Spleen (tissue), 11 donors: ENCODE data around the gene PCDHGA2. TPM values are rescaled to one million over a fixed set of nuclear protein-coding genes. Genes with fewer than 3 reads are reported as not detected.

Source experiments
- DNase-seq: peaks from one replicate; pipeline ENCODE4 v3.0.0-alpha.2; 2020
- H3K27ac ChIP-seq, 8 donors: fragments of 200-600 bp; sonication (generic) in 7 of 8; 1 replicate in 4 of 8; 2 replicates in 4 of 8; pipeline versions ENCODE4 v1.5.0 to v1.8.0; 2016 to 2021; ENCODE audit warnings: inconsistent platforms in 4 of 8, mild to moderate bottlenecking in 4 of 8, moderate library complexity in 1 of 8
- H3K27me3 ChIP-seq, 7 donors: fragments of 200-600 bp; sonication (generic) in 6 of 7; replicated peaks in 1 of 7; 1 replicate in 4 of 7; 2 replicates in 3 of 7; pipeline versions ENCODE4 v1.5.0 to v1.8.0; 2016 to 2021; ENCODE audit warnings: inconsistent platforms in 3 of 7, mild to moderate bottlenecking in 1 of 7
- H3K36me3 ChIP-seq, 6 donors: fragments of 200-600 bp; sonication (generic) in 5 of 6; 1 replicate in 4 of 6; 2 replicates in 2 of 6; pipeline versions ENCODE4 v1.5.0 to v1.8.0; 2016 to 2021; ENCODE audit warnings: inconsistent platforms in 2 of 6
- H3K4me1 ChIP-seq, 6 donors: fragments of 200-600 bp; sonication (generic) in 5 of 6; 1 replicate in 3 of 6; 2 replicates in 3 of 6; pipeline versions ENCODE4 v1.5.0 to v1.8.0; 2016 to 2021; ENCODE audit warnings: inconsistent platforms in 3 of 6
- H3K4me3 ChIP-seq, 8 donors: fragments of 200-600 bp; sonication (generic) in 7 of 8; 1 replicate in 4 of 8; 2 replicates in 4 of 8; pipeline versions ENCODE4 v1.5.0 to v1.8.0; 2016 to 2021; ENCODE audit warnings: inconsistent platforms in 4 of 8, mild to moderate bottlenecking in 4 of 8, moderate library complexity in 2 of 8
- H3K9me3 ChIP-seq, 8 donors: fragments of 200-600 bp; sonication (generic) in 7 of 8; 1 replicate in 4 of 8; 2 replicates in 4 of 8; pipeline versions ENCODE4 v1.5.0 to v1.8.0; 2016 to 2021; ENCODE audit warnings: inconsistent platforms in 4 of 8
- POLR2A ChIP-seq, 3 donors: fragments of 450-650 bp; IDR thresholded peaks; one replicate each; pipeline ENCODE4 v1.5.1; 2017; ENCODE audit warnings: antibody characterized with exemption in 3 of 3, mild to moderate bottlenecking in 1 of 3
- POLR2AphosphoS5 ChIP-seq, 3 donors: sonication (generic); formaldehyde crosslinking; IDR thresholded peaks; one replicate each; pipeline ENCODE4 v1.5.1; 2017; ENCODE audit warnings: antibody characterized with exemption in 3 of 3
- WGBS, 5 donors: extraction: QIAGEN DNeasy Blood & Tissue Kit in 3 of 5; methylation state at CpG; one replicate each; pipeline versions ENCODE4 v1.1.5 to v1.1.7; 2013 to 2018; 5-methylcytosine and 5-hydroxymethylcytosine counted together
- intact Hi-C: fragments of 100-400 bp; cut with DNase I; formaldehyde crosslinking; loops from one replicate; pipeline ENCODE4 v1.15.0; 2023; ENCODE audit warnings: low total_unique reads
- polyA plus RNA-seq, 3 donors: library from polyadenylated mRNA; stranded (reverse); fragments of 200-250 nt; gene quantifications; one replicate each; pipeline ENCODE4 v1.2.1, GENCODE V29; 2013
- total RNA-seq, 7 donors: library from RNA; depleted of rRNA in 3 of 7; stranded (reverse); fragments of >200 nt in 3 of 7; fragmentation: NEBNext Ultra II Directional in 4 of 7; extraction: Animal tissue kit (Norgen Biotek cat#: 25700) in 4 of 7; gene quantifications; one replicate each; pipeline versions ENCODE4 v1.1.0 to v1.2.1, GENCODE V29; 2016 to 2021
- TF ChIP-seq, protein P1 (sequence below), 11 experiments: fragments of 200-600 bp in 7 of 11; fragments of 450-650 bp in 4 of 11; sonication (generic) in 4 of 11; IDR thresholded peaks in 8 of 11; conservative IDR thresholded peaks in 3 of 11; 1 replicate in 7 of 11; 2 replicates in 4 of 11; pipeline versions ENCODE4 v1.4.0 to v1.8.0; 2016 to 2021; ENCODE audit warnings: antibody characterized with exemption in 11 of 11, inconsistent platforms in 4 of 11, mild to moderate bottlenecking in 1 of 11
- donor health status: healthy with polysubstance abuse.
- donor health status: DM: no; HTN: no; CAD: no; lungs with moderate emphysema.
- donor health status: DM: no; HTN: no; CAD: no.
- donor health status: Bipolar disorder and iron deficiency.
- donor health status: healthy.
- donor health status: DM: no; HTN: no; CAD: no.
- donor health status: DM: yes; HTN: yes; CAD: no.

The PCDHGA2 gene
- total and polyA plus RNA-seq, 10 donors, result 0.04 to 3.9 (median 1.4) TPM

DNA sequence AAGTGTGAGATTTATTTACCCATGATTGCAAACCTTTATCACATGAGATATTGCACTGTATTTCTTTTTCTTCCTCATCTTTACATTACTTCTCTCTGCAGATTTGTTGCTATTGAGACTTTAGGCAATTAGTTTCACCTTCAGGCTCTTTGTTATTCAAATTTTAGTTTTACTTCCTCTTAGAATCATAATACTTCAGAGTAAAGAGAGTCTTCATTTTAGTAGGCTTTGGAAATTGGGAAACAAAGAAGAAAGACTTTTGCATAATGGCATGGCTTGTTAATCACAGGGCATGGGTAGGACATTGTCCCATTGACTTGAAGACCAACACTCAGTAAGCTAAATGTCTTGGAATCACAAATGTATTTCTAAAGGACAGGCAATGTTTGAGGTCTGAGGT is 24.2 kb downstream of the PCDHGA2 start:
- Histone ChIP-seq H3K4me1 (no peaks in the 10 kb centered on the region), H3K4me3 (no peak overlapping the region), H3K9me3 (peaks cover 0 to 99% (median 98%) of the 10 kb centered on the region in 8 donors), H3K36me3 (peaks cover 0 to 7% (median 0%) of the 10 kb centered on the region in 6 donors), H3K27ac (no peak overlapping the region), H3K27me3 (peaks cover 0 to 94% (median 30%) of the 10 kb centered on the region in 7 donors)
- intact Hi-C loops, result no loop called here
- no peak for DNase-seq
- TF ChIP-seq POLR2AphosphoS5 (IDR thresholded peaks at IDR 0.05) (no peak), POLR2A (IDR thresholded peaks at IDR 0.05) (no peak)
- TF ChIP-seq, protein P1, sequence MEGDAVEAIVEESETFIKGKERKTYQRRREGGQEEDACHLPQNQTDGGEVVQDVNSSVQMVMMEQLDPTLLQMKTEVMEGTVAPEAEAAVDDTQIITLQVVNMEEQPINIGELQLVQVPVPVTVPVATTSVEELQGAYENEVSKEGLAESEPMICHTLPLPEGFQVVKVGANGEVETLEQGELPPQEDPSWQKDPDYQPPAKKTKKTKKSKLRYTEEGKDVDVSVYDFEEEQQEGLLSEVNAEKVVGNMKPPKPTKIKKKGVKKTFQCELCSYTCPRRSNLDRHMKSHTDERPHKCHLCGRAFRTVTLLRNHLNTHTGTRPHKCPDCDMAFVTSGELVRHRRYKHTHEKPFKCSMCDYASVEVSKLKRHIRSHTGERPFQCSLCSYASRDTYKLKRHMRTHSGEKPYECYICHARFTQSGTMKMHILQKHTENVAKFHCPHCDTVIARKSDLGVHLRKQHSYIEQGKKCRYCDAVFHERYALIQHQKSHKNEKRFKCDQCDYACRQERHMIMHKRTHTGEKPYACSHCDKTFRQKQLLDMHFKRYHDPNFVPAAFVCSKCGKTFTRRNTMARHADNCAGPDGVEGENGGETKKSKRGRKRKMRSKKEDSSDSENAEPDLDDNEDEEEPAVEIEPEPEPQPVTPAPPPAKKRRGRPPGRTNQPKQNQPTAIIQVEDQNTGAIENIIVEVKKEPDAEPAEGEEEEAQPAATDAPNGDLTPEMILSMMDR (IDR thresholded peaks at IDR 0.05 in 8 of 11, conservative IDR thresholded peaks at IDR 0.05 in 3 of 11), result no peak

DNA sequence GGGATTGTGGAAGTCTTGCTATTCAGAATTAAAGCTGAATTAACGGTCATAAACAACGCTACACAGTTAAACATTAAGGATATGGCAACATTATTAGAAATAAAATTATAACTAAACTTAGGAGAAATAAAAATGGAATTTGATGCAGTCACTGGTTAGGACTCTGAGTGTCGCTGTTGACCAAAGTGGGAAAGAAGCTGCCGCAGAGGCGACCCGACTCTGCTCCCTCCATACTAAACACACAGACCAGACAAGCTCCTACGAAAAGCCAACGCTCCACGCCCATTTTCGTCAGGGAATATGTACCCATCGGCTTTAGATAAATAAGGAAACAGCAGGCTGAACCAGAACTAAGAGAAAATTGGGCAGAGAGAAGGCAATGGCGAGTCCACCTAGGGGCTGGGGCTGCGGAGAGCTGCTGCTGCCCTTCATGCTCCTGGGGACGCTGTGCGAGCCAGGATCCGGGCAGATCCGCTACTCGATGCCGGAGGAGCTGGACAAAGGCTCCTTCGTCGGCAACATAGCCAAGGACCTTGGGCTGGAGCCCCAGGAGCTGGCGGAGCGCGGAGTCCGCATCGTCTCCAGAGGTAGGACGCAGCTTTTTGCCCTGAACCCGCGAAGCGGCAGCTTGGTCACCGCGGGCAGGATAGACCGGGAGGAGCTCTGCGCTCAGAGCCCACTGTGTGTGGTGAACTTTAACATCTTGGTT is 25.5 kb downstream of the PCDHGA2 start, which contains the start of gene PCDHGA5:
Gene PCDHGA5, plus strand, starts transcription at position 211 of the 709 bp plus-strand sequence. Its CDS starts 169 bp downstream, at position 380.
- Histone ChIP-seq H3K27me3 (peaks cover 0 to 95% (median 30%) of the 10 kb centered on the region in 7 donors), H3K27ac (no peak within 1 kb of the TSS), H3K4me1 (no peaks in the 10 kb centered on the region), H3K36me3 (peaks cover 0 to 7% (median 0%) of the 10 kb centered on the region in 6 donors), H3K9me3 (peaks cover 0 to 100% (median 95%) of the 10 kb centered on the region in 8 donors), H3K4me3 (peak within 1 kb of the TSS in 1 of 8 donors; percentile 22)
- TF ChIP-seq POLR2A (IDR thresholded peaks at IDR 0.05) (no peak), POLR2AphosphoS5 (IDR thresholded peaks at IDR 0.05) (no peak)
- TF ChIP-seq, protein P1 (IDR thresholded peaks at IDR 0.05 in 8 of 11, conservative IDR thresholded peaks at IDR 0.05 in 3 of 11), result no peak
- DNase-seq, result no peak
- intact Hi-C loops, result no loop called here
- WGBS, 5 donors, result 23 to 33% (median 27%) methylated on average over 34 of the region's 34 CpGs

DNA sequence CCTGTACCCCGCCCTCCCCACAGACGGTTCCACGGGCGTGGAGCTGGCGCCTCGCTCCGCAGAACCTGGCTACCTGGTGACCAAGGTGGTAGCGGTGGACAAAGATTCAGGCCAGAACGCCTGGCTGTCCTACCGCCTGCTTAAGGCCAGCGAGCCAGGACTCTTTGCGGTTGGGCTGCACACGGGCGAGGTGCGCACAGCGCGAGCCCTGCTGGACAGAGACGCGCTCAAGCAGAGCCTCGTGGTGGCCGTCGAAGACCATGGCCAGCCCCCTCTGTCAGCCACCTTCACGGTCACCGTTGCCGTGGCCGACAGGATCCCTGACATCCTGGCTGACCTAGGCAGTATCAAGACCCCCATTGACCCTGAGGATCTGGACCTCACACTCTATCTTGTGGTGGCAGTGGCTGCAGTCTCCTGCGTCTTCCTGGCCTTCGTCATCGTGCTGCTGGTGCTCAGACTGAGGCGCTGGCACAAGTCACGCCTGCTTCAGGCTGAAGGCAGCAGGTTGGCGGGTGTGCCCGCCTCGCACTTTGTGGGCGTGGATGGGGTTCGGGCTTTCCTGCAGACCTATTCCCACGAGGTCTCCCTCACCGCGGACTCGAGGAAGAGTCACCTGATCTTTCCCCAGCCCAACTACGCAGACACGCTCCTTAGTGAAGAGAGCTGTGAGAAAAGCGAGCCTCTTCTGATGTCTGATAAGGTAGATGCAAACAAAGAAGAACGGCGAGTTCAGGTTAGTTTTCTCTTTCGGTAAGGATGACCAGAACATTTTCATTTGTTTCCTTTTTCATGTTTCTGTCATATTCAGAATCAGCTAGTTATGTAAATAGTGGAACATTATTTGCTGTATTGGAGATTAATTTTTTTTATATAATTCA is 27.7 kb downstream of the PCDHGA2 start:
- intact Hi-C loops, result no loop called here
- H3K27me3 ChIP-seq, result peaks cover 0 to 97% (median 30%) of the 10 kb centered on the region in 7 donors

More for the DNA sequence above, 27.7 kb downstream of the PCDHGA2 start:
- 30 to 48% (median 36%) methylated on average over 22 to 46 of the region's 46 CpGs for WGBS, 5 donors
- peaks cover 0 to 7% (median 0%) of the 10 kb centered on the region in 6 donors for H3K36me3 ChIP-seq
- DNase-seq, result no peak
- no peaks in the 10 kb centered on the region for H3K4me1 ChIP-seq
- H3K9me3 ChIP-seq, result peaks cover 0 to 100% (median 95%) of the 10 kb centered on the region in 8 donors
- TF ChIP-seq, protein P1 (IDR thresholded peaks at IDR 0.05 in 8 of 11, conservative IDR thresholded peaks at IDR 0.05 in 3 of 11), result no peak
- TF ChIP-seq POLR2A (IDR thresholded peaks at IDR 0.05) (no peak), POLR2AphosphoS5 (IDR thresholded peaks at IDR 0.05) (no peak)
- no peak overlapping the region for H3K4me3 ChIP-seq
- H3K27ac ChIP-seq, result no peak overlapping the region
